Activated T-helper 17 cell treated with anti-CD3 and anti-CD28 coated beads, Interleukin-2, amount 50 U/mL, for 72 hours (primary cell): ENCODE measurements around the gene FUBP1. TPM values are rescaled to one million over a fixed set of nuclear protein-coding genes. Genes with fewer than 3 reads are reported as not detected.
"Not testable (repeated sequence)": the region's sequence is repeated elsewhere in the genome, so short reads cannot be mapped to it uniquely, and the experiment has no call there.

Experiments used
- ATAC-seq: fragments of 150-1000 bp; cut with Tn5 transposase; replicated peaks from 2 replicates; pipeline ENCODE4 v1.10.0; 2021; ENCODE audit warnings: mild to moderate bottlenecking, moderate library complexity
- H3K27ac Mint-ChIP-seq: one replicate; pipeline ENCODE4 v1.8.0; 2022; ENCODE audit warnings: mixed read lengths
- H3K27me3 Mint-ChIP-seq: one replicate; pipeline ENCODE4 v1.8.0; 2022; ENCODE audit warnings: mixed read lengths
- H3K36me3 Mint-ChIP-seq: one replicate; pipeline ENCODE4 v1.8.0; 2022; ENCODE audit warnings: low read depth, mild to moderate bottlenecking, mixed read lengths
- H3K4me1 Mint-ChIP-seq: one replicate; pipeline ENCODE4 v1.8.0; 2022; ENCODE audit warnings: mixed read lengths
- H3K4me3 Mint-ChIP-seq: one replicate; pipeline ENCODE4 v1.8.0; 2022; ENCODE audit warnings: mild to moderate bottlenecking, mixed read lengths
- H3K9me3 Mint-ChIP-seq: one replicate; pipeline ENCODE4 v1.8.0; 2022; ENCODE audit warnings: mixed read lengths
- total RNA-seq, 2 donors: library from RNA; stranded (reverse); gene quantifications; one replicate each; pipeline ENCODE4 v1.2.3, GENCODE V29; 2022

Gene FUBP1
- total RNA-seq, 2 donors from 2014 or later = 183 to 194 TPM

GRCh38 chr1:77948841-77949424 lies 29.9 kb downstream of the FUBP1 start:
- no peak for ATAC-seq
- H3K4me1 Mint-ChIP-seq = peaks cover 9% of the 10 kb centered on the region
- H3K27me3 Mint-ChIP-seq = no peaks in the 10 kb centered on the region
- no peaks in the 10 kb centered on the region for H3K9me3 Mint-ChIP-seq
- peaks cover 97% of the 10 kb centered on the region for H3K36me3 Mint-ChIP-seq
- H3K4me3 Mint-ChIP-seq = no peak overlapping the region
- H3K27ac Mint-ChIP-seq = no peak overlapping the region

- no peak overlapping the region for H3K4me3 Mint-ChIP-seq
- H3K4me1 Mint-ChIP-seq = peaks cover 9% of the 10 kb centered on the region
- no peaks in the 10 kb centered on the region for H3K27me3 Mint-ChIP-seq
- H3K36me3 Mint-ChIP-seq = peaks cover 85% of the 10 kb centered on the region
- no peak for ATAC-seq
- H3K27ac Mint-ChIP-seq = no peak overlapping the region
- H3K9me3 Mint-ChIP-seq = no peaks in the 10 kb centered on the region
These were observed 33.5 kb downstream of the FUBP1 start for GRCh38 chr1:77945345-77945744.

- Mint-ChIP-seq H3K4me3 (no peak overlapping the region), H3K27me3 (no peaks in the 10 kb centered on the region), H3K27ac (peak overlapping the region; percentile 43), H3K36me3 (peaks cover 57% of the 10 kb centered on the region), H3K9me3 (no peaks in the 10 kb centered on the region), H3K4me1 (peaks cover 9% of the 10 kb centered on the region)
- no peak for ATAC-seq
These were observed 36.3 kb downstream of the FUBP1 start for GRCh38 chr1:77942400-77943140.

GRCh38 chr1:77940921-77941570 lies 37.8 kb downstream of the FUBP1 start:
- no peak overlapping the region for H3K27ac Mint-ChIP-seq
- H3K4me3 Mint-ChIP-seq = no peak overlapping the region
- peaks cover 43% of the 10 kb centered on the region for H3K36me3 Mint-ChIP-seq
- H3K27me3 Mint-ChIP-seq = no peaks in the 10 kb centered on the region
- peaks cover 9% of the 10 kb centered on the region for H3K4me1 Mint-ChIP-seq
- ATAC-seq = no peak
- H3K9me3 Mint-ChIP-seq = no peaks in the 10 kb centered on the region

- H3K36me3 Mint-ChIP-seq = peaks cover 21% of the 10 kb centered on the region
- no peak for ATAC-seq
- no peak overlapping the region for H3K4me3 Mint-ChIP-seq
- H3K4me1 Mint-ChIP-seq = peaks cover 9% of the 10 kb centered on the region
- H3K27me3 Mint-ChIP-seq = no peaks in the 10 kb centered on the region
- no peaks in the 10 kb centered on the region for H3K9me3 Mint-ChIP-seq
- no peak overlapping the region for H3K27ac Mint-ChIP-seq
These were observed 40.2 kb downstream of the FUBP1 start for GRCh38 chr1:77938651-77939050.

- no peak overlapping the region for H3K4me3 Mint-ChIP-seq
- peaks cover 9% of the 10 kb centered on the region for H3K4me1 Mint-ChIP-seq
- no peaks in the 10 kb centered on the region for H3K9me3 Mint-ChIP-seq
- H3K36me3 Mint-ChIP-seq = no peaks in the 10 kb centered on the region
- H3K27me3 Mint-ChIP-seq = peaks cover 3% of the 10 kb centered on the region
- no peak for ATAC-seq
- H3K27ac Mint-ChIP-seq = no peak overlapping the region
These were observed 49.1 kb downstream of the FUBP1 start for GRCh38 chr1:77929806-77930205.

GRCh38 chr1:77927414-77927813 lies 51.5 kb downstream of the FUBP1 start:
- H3K27me3 Mint-ChIP-seq = peaks cover 3% of the 10 kb centered on the region
- peak overlapping the region; percentile 79 for H3K4me3 Mint-ChIP-seq
- ATAC-seq = no peak
- no peak overlapping the region for H3K27ac Mint-ChIP-seq
- peaks cover 9% of the 10 kb centered on the region for H3K4me1 Mint-ChIP-seq
- no peaks in the 10 kb centered on the region for H3K9me3 Mint-ChIP-seq
- H3K36me3 Mint-ChIP-seq = no peaks in the 10 kb centered on the region

- Mint-ChIP-seq H3K9me3 (no peaks in the 10 kb centered on the region), H3K27ac (peak overlapping the region; percentile 65), H3K4me1 (peaks cover 9% of the 10 kb centered on the region), H3K27me3 (peaks cover 3% of the 10 kb centered on the region), H3K4me3 (peak overlapping the region; percentile 79), H3K36me3 (no peaks in the 10 kb centered on the region)
- ATAC-seq = peak; percentile 24
These were observed 52.1 kb downstream of the FUBP1 start for GRCh38 chr1:77926561-77927357.

GRCh38 chr1:77925956-77926355 lies 52.9 kb downstream of the FUBP1 start:
- H3K27ac Mint-ChIP-seq = peak overlapping the region; percentile 65
- H3K4me3 Mint-ChIP-seq = peak overlapping the region; percentile 79
- H3K36me3 Mint-ChIP-seq = no peaks in the 10 kb centered on the region

GRCh38 chr1:77925518-77925917 lies 53.4 kb downstream of the FUBP1 start:
- peaks cover 3% of the 10 kb centered on the region for H3K27me3 Mint-ChIP-seq
- ATAC-seq = no peak
- no peak overlapping the region for H3K27ac Mint-ChIP-seq
- H3K4me3 Mint-ChIP-seq = no peak overlapping the region
- no peaks in the 10 kb centered on the region for H3K9me3 Mint-ChIP-seq
- peaks cover 9% of the 10 kb centered on the region for H3K4me1 Mint-ChIP-seq
- H3K36me3 Mint-ChIP-seq = no peaks in the 10 kb centered on the region

More at GRCh38 chr1:77925956-77926355, 52.9 kb downstream of the FUBP1 start:
- Mint-ChIP-seq H3K4me1 (peaks cover 9% of the 10 kb centered on the region), H3K9me3 (no peaks in the 10 kb centered on the region), H3K27me3 (peaks cover 3% of the 10 kb centered on the region)
- no peak for ATAC-seq

- H3K4me1 Mint-ChIP-seq, H3K27ac Mint-ChIP-seq, H3K27me3 Mint-ChIP-seq, ATAC-seq, H3K9me3 Mint-ChIP-seq, H3K36me3 Mint-ChIP-seq, H3K4me3 Mint-ChIP-seq: not testable (repeated sequence)
These were observed 60.0 kb downstream of the FUBP1 start for GRCh38 chr1:77918918-77919317.

- H3K4me1 Mint-ChIP-seq = no peaks in the 10 kb centered on the region
These were observed 68.8 kb downstream of the FUBP1 start for GRCh38 chr1:77910116-77910515.

GRCh38 chr1:77906624-77907023 lies 72.2 kb downstream of the FUBP1 start:
- no peak for ATAC-seq
- Mint-ChIP-seq H3K27me3 (no peaks in the 10 kb centered on the region), H3K36me3 (no peaks in the 10 kb centered on the region), H3K27ac (no peak overlapping the region), H3K9me3 (no peaks in the 10 kb centered on the region), H3K4me1 (no peaks in the 10 kb centered on the region), H3K4me3 (no peak overlapping the region)

More at GRCh38 chr1:77910116-77910515, 68.8 kb downstream of the FUBP1 start:
- Mint-ChIP-seq H3K27me3 (no peaks in the 10 kb centered on the region), H3K27ac (no peak overlapping the region), H3K36me3 (no peaks in the 10 kb centered on the region), H3K4me3 (no peak overlapping the region), H3K9me3 (no peaks in the 10 kb centered on the region)
- ATAC-seq = no peak

GRCh38 chr1:77906019-77906545 lies 72.8 kb downstream of the FUBP1 start:
- ATAC-seq = no peak
- Mint-ChIP-seq H3K36me3 (no peaks in the 10 kb centered on the region), H3K9me3 (no peaks in the 10 kb centered on the region), H3K4me1 (no peaks in the 10 kb centered on the region), H3K4me3 (no peak overlapping the region), H3K27me3 (no peaks in the 10 kb centered on the region), H3K27ac (no peak overlapping the region)
